Measurements from ENCODE around the gene PLXNA2. TPM values are rescaled to one million over a fixed set of nuclear protein-coding genes. Genes with fewer than 3 reads are reported as not detected.

Gene PLXNA2
- total and polyA plus RNA-seq, 8 donors: 48.7 to 137 (median 72.9) TPM

GRCh38 chr1:208257351-208257750 is 13.2 kb upstream of the PLXNA2 start:
- intact Hi-C loops (cut with DNase I): no loop called here
- FAIRE-seq (no peak), ATAC-seq (no peak), DNase-seq (no peak)
- no peak overlapping the region for H3K4me3 ChIP-seq
- H3K27me3 ChIP-seq: no peaks in the 10 kb centered on the region
- H3K27ac ChIP-seq: no peak overlapping the region
- no peaks in the 10 kb centered on the region for H3K36me3 ChIP-seq
- 74 to 88% methylated on average over 6 of the region's 6 CpGs for WGBS, 2 donors
- peaks cover 0 to 3% (median 0%) of the 10 kb centered on the region in 3 donors for H3K4me1 ChIP-seq
- TF ChIP-seq CTCF (IDR thresholded peaks at IDR 0.05): no peak
- H3K9me3 ChIP-seq: no peaks in the 10 kb centered on the region

DNA sequence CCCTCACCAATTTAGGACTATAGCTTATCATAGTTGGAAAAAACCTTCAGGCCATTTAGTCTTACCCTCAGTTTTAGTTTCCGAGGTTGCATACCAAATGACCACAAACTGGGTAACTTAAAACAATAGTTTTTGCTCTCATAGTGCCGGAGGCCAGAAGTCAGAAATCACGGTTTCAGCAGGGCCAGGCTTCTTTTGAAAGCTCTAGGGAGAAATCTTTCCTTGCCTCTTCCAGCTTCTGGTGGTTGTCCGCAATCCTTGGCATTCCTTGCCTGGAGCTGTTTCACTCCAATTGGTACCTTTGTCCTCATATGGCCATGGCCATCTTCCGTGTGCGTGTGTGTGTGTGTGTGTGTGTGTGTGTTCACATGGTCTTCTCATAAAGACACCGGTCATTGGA is 12.4 kb upstream of the PLXNA2 start:
- no peaks in the 10 kb centered on the region for H3K9me3 ChIP-seq
- no peak overlapping the region for H3K4me3 ChIP-seq
- H3K27ac ChIP-seq: no peak overlapping the region
- TF ChIP-seq CTCF (IDR thresholded peaks at IDR 0.05): no peak
- DNase-seq (no peak), ATAC-seq (no peak), FAIRE-seq (no peak)
- no peaks in the 10 kb centered on the region for H3K27me3 ChIP-seq
- peaks cover 0 to 7% (median 0%) of the 10 kb centered on the region in 3 donors for H3K4me1 ChIP-seq
- intact Hi-C loops (cut with DNase I): no loop called here
- 95% methylated on average over 7 of the region's 7 CpGs for WGBS, 2 donors
- no peaks in the 10 kb centered on the region for H3K36me3 ChIP-seq

- no peaks in the 10 kb centered on the region for H3K36me3 ChIP-seq
- no peak overlapping the region for H3K27ac ChIP-seq
- TF ChIP-seq CTCF (IDR thresholded peaks at IDR 0.05): no peak
- ATAC-seq (no peak), DNase-seq (no peak), FAIRE-seq (no peak)
- H3K27me3 ChIP-seq: no peaks in the 10 kb centered on the region
- no peaks in the 10 kb centered on the region for H3K9me3 ChIP-seq
- H3K4me3 ChIP-seq: no peak overlapping the region
- intact Hi-C loops (cut with DNase I): no loop called here
- WGBS, 2 donors: 79 to 85% methylated on average over 1 of the region's 1 CpG
- H3K4me1 ChIP-seq: peaks cover 0 to 7% (median 0%) of the 10 kb centered on the region in 3 donors
Measured at GRCh38 chr1:208256091-208256490, 11.9 kb upstream of the PLXNA2 start.

DNA sequence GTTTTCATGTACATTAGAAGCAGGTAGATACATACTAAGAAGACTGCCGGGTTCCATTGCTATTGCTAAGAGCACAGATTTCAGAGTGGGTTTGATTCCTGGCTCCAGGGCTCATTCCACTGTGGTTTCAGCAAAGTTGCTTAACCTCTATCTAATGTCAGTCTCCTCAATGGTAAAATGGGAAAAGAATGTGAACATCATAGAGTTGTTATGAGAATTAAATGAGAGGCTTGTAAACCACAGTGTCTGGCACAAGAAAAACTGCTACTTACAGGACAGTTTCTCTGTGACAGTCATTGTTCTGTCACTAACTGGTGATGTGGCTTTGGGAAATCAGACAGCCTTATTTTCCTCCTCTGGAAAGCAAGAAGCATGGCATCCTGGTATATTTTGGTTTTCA is 10.7 kb upstream of the PLXNA2 start:
- DNase-seq (no peak), FAIRE-seq (no peak), ATAC-seq (no peak)
- intact Hi-C loops (cut with DNase I): no loop called here
- Histone ChIP-seq H3K9me3 (no peaks in the 10 kb centered on the region), H3K27ac (no peak overlapping the region), H3K4me3 (no peak overlapping the region), H3K27me3 (no peaks in the 10 kb centered on the region), H3K4me1 (peaks cover 0 to 7% (median 0%) of the 10 kb centered on the region in 3 donors), H3K36me3 (no peaks in the 10 kb centered on the region)
- no peak for TF ChIP-seq CTCF (IDR thresholded peaks at IDR 0.05)
- WGBS, 2 donors: 94 to 95% methylated on average over 1 of the region's 1 CpG

DNA sequence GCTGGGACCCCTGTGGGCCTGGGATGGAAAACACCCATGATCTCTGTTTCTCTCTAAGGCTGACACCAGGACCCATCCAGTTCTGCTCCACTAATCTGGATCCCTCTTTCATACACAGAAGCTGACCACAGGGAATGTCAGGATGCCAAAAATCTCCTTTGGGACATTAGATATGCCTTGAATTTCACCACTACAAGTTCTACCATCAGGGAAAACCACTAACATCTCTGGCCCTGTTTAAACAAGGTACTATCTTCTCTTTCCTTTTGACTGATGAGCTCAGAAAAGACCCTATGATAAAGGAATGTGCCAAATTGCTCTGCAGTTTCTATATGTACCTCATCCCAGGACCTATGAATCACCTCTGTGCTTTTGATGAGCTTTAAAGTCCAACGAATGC is 10.2 kb upstream of the PLXNA2 start:
- FAIRE-seq (no peak), DNase-seq (no peak), ATAC-seq (no peak)
- WGBS, 2 donors: 83 to 100% methylated on average over 1 of the region's 1 CpG
- Histone ChIP-seq H3K4me1 (peaks cover 0 to 7% (median 0%) of the 10 kb centered on the region in 3 donors), H3K9me3 (no peaks in the 10 kb centered on the region), H3K27me3 (no peaks in the 10 kb centered on the region), H3K36me3 (no peaks in the 10 kb centered on the region), H3K27ac (no peak overlapping the region), H3K4me3 (no peak overlapping the region)
- no peak for TF ChIP-seq CTCF (IDR thresholded peaks at IDR 0.05)
- intact Hi-C loops (cut with DNase I): no loop called here

Data from pancreas (tissue), 10 donors.